GM18520 (cell line): ENCODE measurements around the gene GPATCH2L.

Experiments
- ATAC-seq: cut with Tn5 transposase; IDR thresholded peaks from one replicate; pipeline ENCODE4 v1.9.1; 2021; ENCODE audit not compliant: unreplicated experiment

GPATCH2L gene

GRCh38 chr14:76151398-76152332 lies at the start of gene GPATCH2L:
GPATCH2L (plus strand) TSS chr14:76151922; CDS start chr14:76154364, 2,442 bp downstream.
- ATAC-seq: peak; percentile 56

GRCh38 chr14:76104802-76105355 lies 46.8 kb upstream of the GPATCH2L start:
- no peak for ATAC-seq

- ATAC-seq: no peak
Observed at GRCh38 chr14:76106188-76106587, 45.5 kb upstream of the GPATCH2L start.

- ATAC-seq: no peak
Observed at GRCh38 chr14:76109087-76109880, 42.4 kb upstream of the GPATCH2L start.

GRCh38 chr14:76112889-76113624 lies 38.7 kb upstream of the GPATCH2L start:
- no peak for ATAC-seq

- ATAC-seq: no peak
Observed at GRCh38 chr14:76113691-76114090, 38.0 kb upstream of the GPATCH2L start.

- no peak for ATAC-seq
Observed at GRCh38 chr14:76115010-76115422, 36.7 kb upstream of the GPATCH2L start.

GRCh38 chr14:76117789-76118484 lies 33.8 kb upstream of the GPATCH2L start:
- ATAC-seq: no peak

GRCh38 chr14:76118594-76118993 lies 33.1 kb upstream of the GPATCH2L start:
- ATAC-seq: no peak

GRCh38 chr14:76121089-76121748 lies 30.5 kb upstream of the GPATCH2L start:
- no peak for ATAC-seq

- no peak for ATAC-seq
Observed at GRCh38 chr14:76123426-76124225, 28.1 kb upstream of the GPATCH2L start.

GRCh38 chr14:76125511-76125910 lies 26.2 kb upstream of the GPATCH2L start:
- ATAC-seq: no peak

GRCh38 chr14:76126076-76126475 lies 25.6 kb upstream of the GPATCH2L start:
- no peak for ATAC-seq

- ATAC-seq: no peak
Observed at GRCh38 chr14:76129851-76130576, 21.7 kb upstream of the GPATCH2L start.

GRCh38 chr14:76131071-76131965 lies 20.4 kb upstream of the GPATCH2L start:
- ATAC-seq: no peak

- ATAC-seq: no peak
Observed at GRCh38 chr14:76133103-76133502, 18.6 kb upstream of the GPATCH2L start.

- ATAC-seq: no peak
Observed at GRCh38 chr14:76134231-76134630, 17.5 kb upstream of the GPATCH2L start.
